Gastroesophageal sphincter (tissue), 4 donors: ENCODE data around the gene MADD. TPM values are rescaled to one million over a fixed set of nuclear protein-coding genes. Genes with fewer than 3 reads are reported as not detected.

Experiments used
- ATAC-seq: fragments of 150-250 bp; one replicate; pipeline ENCODE4 v1.9.1; 2016; ENCODE audit warnings: mild to moderate bottlenecking, moderate library complexity
- H3K27ac ChIP-seq, 4 donors: fragments of 200-600 bp; sonication (generic) in 3 of 4; 1 replicate in 3 of 4; 2 replicates in 1 of 4; pipeline ENCODE4 v1.5.1; 2016 to 2019
- H3K27me3 ChIP-seq: fragments of 200-600 bp; sonication (generic); one replicate; pipeline ENCODE4 v1.5.1; 2019
- H3K36me3 ChIP-seq, 2 donors: fragments of 200-600 bp; sonication (generic); one replicate each; pipeline ENCODE4 v1.5.1; 2019; ENCODE audit warnings: control low read depth in 1 of 2
- H3K4me1 ChIP-seq, 3 donors: fragments of 200-600 bp; sonication (generic); 1 replicate in 2 of 3; 2 replicates in 1 of 3; pipeline ENCODE4 v1.5.1; 2016 to 2019; ENCODE audit warnings: control low read depth in 2 of 3
- H3K4me3 ChIP-seq, 2 donors: fragments of 200-600 bp; sonication (generic); one replicate each; pipeline ENCODE4 v1.5.1; 2019; ENCODE audit warnings: mild to moderate bottlenecking in 1 of 2, moderate library complexity in 1 of 2
- H3K9me3 ChIP-seq, 3 donors: fragments of 200-600 bp; sonication (generic); one replicate each; pipeline ENCODE4 v1.5.1; 2017 to 2019; ENCODE audit warnings: control low read depth in 2 of 3
- EP300 ChIP-seq: sonication (generic); formaldehyde crosslinking; IDR thresholded peaks from one replicate; pipeline ENCODE4 v1.6.1; 2017; ENCODE audit warnings: antibody characterized with exemption, mild to moderate bottlenecking
- POLR2A ChIP-seq, 2 donors: fragments of 450-650 bp; IDR thresholded peaks; one replicate each; pipeline ENCODE4 v1.6.1; 2017; ENCODE audit warnings: antibody characterized with exemption in 2 of 2, mild to moderate bottlenecking in 2 of 2, moderate library complexity in 1 of 2
- POLR2AphosphoS5 ChIP-seq: sonication (generic); formaldehyde crosslinking; IDR thresholded peaks from one replicate; pipeline ENCODE4 v1.6.1; 2017; ENCODE audit warnings: antibody characterized with exemption
- WGBS, 2 donors: methylation state at CpG; one replicate each; pipeline ENCODE4 v1.1.5; 2018; ENCODE audit warnings: low coverage in 1 of 2; 5-methylcytosine and 5-hydroxymethylcytosine counted together
- total RNA-seq, 4 donors: library from RNA; depleted of rRNA; stranded (reverse); fragments of >200 nt; gene quantifications; one replicate each; pipeline ENCODE4 v1.1.0, GENCODE V29; 2016
- TF ChIP-seq, protein P1 (sequence below), 4 experiments: fragments of 200-600 bp in 2 of 4; fragments of 450-650 bp in 2 of 4; sonication (generic) in 1 of 4; IDR thresholded peaks; one replicate each; pipeline ENCODE4 v1.5.1; 2017 to 2019; ENCODE audit warnings: antibody characterized with exemption in 4 of 4, mild to moderate bottlenecking in 2 of 4, moderate library complexity in 2 of 4

The MADD gene
- total RNA-seq, 4 donors from 2014 or later: 23.7 to 33.9 (median 29.4) TPM

DNA sequence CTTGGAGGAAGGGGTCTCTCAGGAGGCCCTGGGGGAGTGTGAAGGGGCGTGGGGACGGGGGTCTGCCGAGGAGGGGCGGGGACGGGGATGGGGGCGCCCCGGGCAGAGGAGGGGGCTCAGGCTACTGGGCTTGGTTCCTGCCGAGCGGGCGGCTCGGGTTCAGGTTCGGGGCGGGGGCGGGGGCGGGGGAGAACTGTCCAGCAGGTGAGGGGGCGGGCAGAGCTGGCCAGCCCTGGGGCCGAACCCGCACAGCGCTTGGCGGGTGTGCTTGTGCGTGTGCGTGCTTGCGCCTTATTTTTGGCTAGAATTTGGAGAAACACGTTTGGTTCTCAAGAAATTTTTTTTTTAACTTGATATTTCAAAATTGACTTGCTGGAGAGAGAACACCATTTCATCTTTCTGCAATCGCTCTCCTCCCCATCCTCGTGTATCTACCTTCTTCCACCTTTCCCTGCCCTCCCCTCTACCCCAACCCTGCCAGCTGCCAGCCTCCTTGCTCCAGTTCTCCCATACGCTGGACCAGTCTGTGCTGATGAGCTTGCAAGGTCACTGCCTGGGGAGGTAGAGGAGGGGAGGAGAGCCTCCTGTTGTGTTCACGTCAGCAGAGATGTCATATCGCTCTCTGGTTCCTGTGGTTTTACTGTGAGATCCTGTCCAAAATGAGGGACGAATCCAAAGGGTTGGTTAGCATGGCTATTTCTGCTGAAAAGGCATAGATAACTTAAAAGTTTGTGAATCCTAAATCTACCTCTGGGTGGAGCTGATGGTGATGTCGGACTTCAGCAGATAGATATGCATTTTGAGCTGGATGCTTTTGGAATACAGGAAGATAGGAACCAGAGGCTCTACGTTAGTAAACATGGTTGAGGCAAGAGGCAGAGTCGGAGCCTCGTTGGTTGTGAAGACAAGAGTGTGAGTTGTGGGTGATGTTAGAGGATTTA, 668 bp downstream of the MADD start:
- peak overlapping the region; percentile 90 to 96 for H3K4me3 ChIP-seq
- H3K27ac ChIP-seq: peak overlapping the region; percentile 85 to 99 (median 96)
- no peak for TF ChIP-seq POLR2A (IDR thresholded peaks at IDR 0.05)
- TF ChIP-seq, protein P1, sequence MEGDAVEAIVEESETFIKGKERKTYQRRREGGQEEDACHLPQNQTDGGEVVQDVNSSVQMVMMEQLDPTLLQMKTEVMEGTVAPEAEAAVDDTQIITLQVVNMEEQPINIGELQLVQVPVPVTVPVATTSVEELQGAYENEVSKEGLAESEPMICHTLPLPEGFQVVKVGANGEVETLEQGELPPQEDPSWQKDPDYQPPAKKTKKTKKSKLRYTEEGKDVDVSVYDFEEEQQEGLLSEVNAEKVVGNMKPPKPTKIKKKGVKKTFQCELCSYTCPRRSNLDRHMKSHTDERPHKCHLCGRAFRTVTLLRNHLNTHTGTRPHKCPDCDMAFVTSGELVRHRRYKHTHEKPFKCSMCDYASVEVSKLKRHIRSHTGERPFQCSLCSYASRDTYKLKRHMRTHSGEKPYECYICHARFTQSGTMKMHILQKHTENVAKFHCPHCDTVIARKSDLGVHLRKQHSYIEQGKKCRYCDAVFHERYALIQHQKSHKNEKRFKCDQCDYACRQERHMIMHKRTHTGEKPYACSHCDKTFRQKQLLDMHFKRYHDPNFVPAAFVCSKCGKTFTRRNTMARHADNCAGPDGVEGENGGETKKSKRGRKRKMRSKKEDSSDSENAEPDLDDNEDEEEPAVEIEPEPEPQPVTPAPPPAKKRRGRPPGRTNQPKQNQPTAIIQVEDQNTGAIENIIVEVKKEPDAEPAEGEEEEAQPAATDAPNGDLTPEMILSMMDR (IDR thresholded peaks at IDR 0.05): no peak
- TF ChIP-seq EP300: no peak
- no peak for TF ChIP-seq POLR2AphosphoS5
- no peaks in the 10 kb centered on the region for H3K9me3 ChIP-seq
- peaks cover 0 to 51% (median 19%) of the 10 kb centered on the region in 3 donors for H3K4me1 ChIP-seq
- 1 to 6% methylated on average over 12 to 24 of the region's 34 CpGs for WGBS, 2 donors
- ATAC-seq: no peak
- peaks cover 0 to 14% of the 10 kb centered on the region in 2 donors for H3K36me3 ChIP-seq
- H3K27me3 ChIP-seq: no peaks in the 10 kb centered on the region

DNA sequence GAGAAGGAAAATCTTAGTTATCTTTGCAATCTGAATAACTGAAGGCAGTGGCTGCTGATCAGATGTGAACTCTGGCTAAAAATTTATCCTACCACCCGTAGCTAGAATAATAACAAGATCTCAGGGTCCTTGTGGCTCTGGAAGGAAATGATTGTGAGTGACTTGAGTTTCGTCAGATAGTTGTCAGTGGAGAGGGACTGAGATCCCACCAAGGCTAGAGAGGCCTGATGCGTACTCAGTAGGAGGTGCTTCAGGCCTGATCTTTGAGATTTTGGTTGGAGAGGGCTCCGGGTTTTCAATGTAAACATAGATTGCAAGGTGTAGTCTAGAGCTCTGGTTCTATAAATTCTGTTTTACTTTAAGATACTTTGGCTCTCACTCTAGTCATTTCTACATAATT, 1.4 kb downstream of the MADD start:
- no peaks in the 10 kb centered on the region for H3K27me3 ChIP-seq
- TF ChIP-seq, protein P1 (IDR thresholded peaks at IDR 0.05): no peak
- TF ChIP-seq POLR2AphosphoS5 (no peak), POLR2A (IDR thresholded peaks at IDR 0.05) (no peak), EP300 (no peak)
- WGBS, 2 donors: 29 to 52% methylated on average over 4 of the region's 4 CpGs
- ATAC-seq: no peak
- peaks cover 2 to 22% of the 10 kb centered on the region in 2 donors for H3K36me3 ChIP-seq
- no peaks in the 10 kb centered on the region for H3K9me3 ChIP-seq
- peak overlapping the region in 1 of 2 donors; percentile 96 for H3K4me3 ChIP-seq
- peak overlapping the region in 3 of 4 donors; percentile 94 to 99 (median 98) for H3K27ac ChIP-seq
- H3K4me1 ChIP-seq: peaks cover 0 to 51% (median 19%) of the 10 kb centered on the region in 3 donors

DNA sequence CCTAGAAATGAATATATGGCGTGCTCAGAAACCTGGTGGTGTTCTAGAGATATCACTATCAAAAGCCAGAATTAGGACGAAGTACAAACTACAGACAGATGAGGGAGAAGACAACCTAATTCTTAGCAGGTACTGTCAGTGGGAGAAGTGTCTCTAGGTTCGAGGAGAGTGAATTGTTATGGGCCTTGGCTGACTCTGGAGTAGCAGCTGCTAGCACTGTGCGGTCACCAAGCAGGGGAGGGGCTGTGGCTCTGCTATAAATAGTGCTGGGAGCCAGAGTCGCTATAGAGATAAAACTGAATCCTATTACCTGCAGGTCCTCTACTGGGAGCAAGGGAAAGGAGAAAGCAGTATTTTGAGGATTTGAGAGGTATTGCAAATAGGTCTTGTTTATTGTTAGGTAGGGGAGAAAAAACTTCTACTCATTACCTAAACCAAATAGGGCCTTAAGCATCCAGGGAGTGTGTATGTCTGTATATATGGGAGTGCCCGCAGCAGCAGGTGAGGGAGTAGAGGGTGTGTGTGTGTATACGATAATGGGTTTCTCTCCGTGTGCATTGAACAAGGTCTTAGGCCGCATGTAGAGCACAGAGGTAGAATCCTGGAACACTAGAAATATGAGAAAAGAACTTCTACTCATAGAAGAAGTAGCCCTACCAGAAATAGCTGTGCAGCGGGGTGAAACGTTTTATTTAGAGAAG, 2.2 kb downstream of the MADD start:
- 48 to 50% methylated on average over 10 to 11 of the region's 11 CpGs for WGBS, 2 donors
- Histone ChIP-seq H3K27me3 (no peaks in the 10 kb centered on the region), H3K27ac (peak overlapping the region in 3 of 4 donors; percentile 8 to 98 (median 94)), H3K4me3 (no peak overlapping the region), H3K9me3 (no peaks in the 10 kb centered on the region), H3K4me1 (peaks cover 0 to 51% (median 19%) of the 10 kb centered on the region in 3 donors), H3K36me3 (peaks cover 2 to 29% of the 10 kb centered on the region in 2 donors)
- ATAC-seq: no peak
- TF ChIP-seq EP300 (no peak), POLR2AphosphoS5 (no peak), POLR2A (IDR thresholded peaks at IDR 0.05) (no peak)
- TF ChIP-seq, protein P1 (IDR thresholded peaks at IDR 0.05): no peak

DNA sequence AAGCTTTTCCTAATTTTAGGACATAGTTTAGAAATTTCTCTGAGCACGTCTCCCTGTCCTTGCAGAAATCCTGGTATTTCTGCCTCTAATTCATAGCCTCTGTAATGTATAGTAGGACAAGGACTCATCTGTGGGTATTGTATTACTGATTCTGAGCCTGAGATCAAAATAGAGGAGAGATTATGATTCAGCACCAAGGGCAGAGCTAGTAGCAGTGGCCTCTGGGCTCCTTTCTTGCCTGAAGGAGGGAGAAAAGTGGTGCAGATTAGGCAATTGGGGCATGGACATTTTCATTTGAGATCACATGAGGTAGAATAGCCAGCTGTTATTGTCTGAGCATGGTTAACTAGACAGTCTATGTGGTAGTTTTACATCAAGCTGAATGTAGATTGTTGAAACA, 2.8 kb downstream of the MADD start:
- ATAC-seq: no peak
- Histone ChIP-seq H3K4me3 (no peak overlapping the region), H3K4me1 (peaks cover 0 to 52% (median 19%) of the 10 kb centered on the region in 3 donors), H3K9me3 (no peaks in the 10 kb centered on the region), H3K27ac (peak overlapping the region in 1 of 4 donors; percentile 94), H3K36me3 (peaks cover 2 to 35% of the 10 kb centered on the region in 2 donors), H3K27me3 (no peaks in the 10 kb centered on the region)
- WGBS, 2 donors: 0% methylated on average over 1 of the region's 1 CpG; no CpG with 5 or more reads in 1 of the 2 donors
- TF ChIP-seq POLR2A (IDR thresholded peaks at IDR 0.05) (no peak), EP300 (no peak), POLR2AphosphoS5 (no peak)
- TF ChIP-seq, protein P1 (IDR thresholded peaks at IDR 0.05): no peak
